D721Med (cell line): ENCODE measurements around the gene RHEX.
"Not testable (repeated sequence)": the region's sequence is repeated elsewhere in the genome, so short reads cannot be mapped to it uniquely, and the experiment has no call there.

Experiments
- DNase-seq: peaks from one replicate; pipeline ENCODE4 v3.0.0; 2011; ENCODE audit warnings: low spot score; ENCODE audit not compliant: insufficient read length
- FAIRE-seq: peaks from 2 replicates; lab custom pipeline; 2011; peaks lifted over from hg19 to GRCh38; lab: Jason Lieb, UNC
- CTCF ChIP-seq: IDR thresholded peaks from 2 replicates; pipeline ENCODE4 v1.5.1; 2012; ENCODE audit warnings: mild to moderate bottlenecking, control low read depth; ENCODE audit not compliant: insufficient read depth; ENCODE audit errors: missing control alignments

The RHEX gene

GRCh38 chr1:206055639-206056323, 2.8 kb downstream of the RHEX start:
- not testable (repeated sequence) for DNase-seq, FAIRE-seq

- not testable (repeated sequence) for FAIRE-seq, DNase-seq
Observed at GRCh38 chr1:206058289-206058926, 5.4 kb downstream of the RHEX start.

- FAIRE-seq = no peak
- no peak for DNase-seq
- no peak for TF ChIP-seq CTCF
Observed at GRCh38 chr1:206058927-206059292, 5.9 kb downstream of the RHEX start.

- DNase-seq (no peak), FAIRE-seq (no peak)
- no peak for TF ChIP-seq CTCF
Observed at GRCh38 chr1:206059355-206059915, 6.5 kb downstream of the RHEX start.

- no peak for TF ChIP-seq CTCF
- DNase-seq (no peak), FAIRE-seq (no peak)
Observed at GRCh38 chr1:206060844-206061243, 7.9 kb downstream of the RHEX start.

GRCh38 chr1:206062464-206062863, 9.5 kb downstream of the RHEX start:
- FAIRE-seq (no peak), DNase-seq (no peak)
- no peak for TF ChIP-seq CTCF

- not testable (repeated sequence) for FAIRE-seq, DNase-seq
Observed at GRCh38 chr1:206064001-206064400, 11.0 kb downstream of the RHEX start.

- not testable (repeated sequence) for DNase-seq, FAIRE-seq
Observed at GRCh38 chr1:206064501-206064900, 11.5 kb downstream of the RHEX start.

GRCh38 chr1:206065547-206066145, 12.7 kb downstream of the RHEX start:
- TF ChIP-seq CTCF = no peak
- no peak for DNase-seq
- FAIRE-seq = no peak
